HEK293 (cell line): ENCODE data around the gene MYLK2.
"Not testable (repeated sequence)": the region's sequence is repeated elsewhere in the genome, so short reads cannot be mapped to it uniquely, and the experiment has no call there.

Experiments
- CTCF ChIA-PET: fragments of 350-600 bp; formaldehyde crosslinking; extraction: SDS; loops from one replicate; lab custom pipeline; 2021; ENCODE audit warnings: antibody characterized with exemption; lab: Yijun Ruan, JAX
- POLR2A ChIA-PET: fragments of 300-600 bp; formaldehyde crosslinking; extraction: SDS; loops from one replicate; lab custom pipeline; 2020; ENCODE audit warnings: antibody characterized with exemption, inconsistent platforms; lab: Yijun Ruan, JAX
- H3K27ac ChIP-seq: fragments of 200-500 bp; sonication (Bioruptor generic); 2 replicates; pipeline ENCODE4 v1.5.1; 2014; ENCODE audit warnings: low read depth, low read length, control low read depth, inconsistent platforms; ENCODE audit errors: extremely low read depth
- H3K36me3 ChIP-seq, 2 experiments: fragments of 200-500 bp in 1 of 2; sonication (Bioruptor generic) in 1 of 2; 1 replicate in 1 of 2; 2 replicates in 1 of 2; pipeline ENCODE4 v1.5.1; 2014 to 2017; ENCODE audit warnings: inconsistent platforms in 2 of 2, low read length in 2 of 2; ENCODE audit not compliant: control insufficient read depth in 2 of 2, insufficient read depth in 1 of 2
- H3K4me1 ChIP-seq: fragments of 200-500 bp; sonication (Bioruptor generic); 2 replicates; pipeline ENCODE4 v1.5.1; 2014; ENCODE audit warnings: mild to moderate bottlenecking, low read length, inconsistent platforms; ENCODE audit not compliant: control insufficient read depth, insufficient read depth
- H3K4me3 ChIP-seq: 2 replicates; pipeline ENCODE4 v1.5.1; 2011; ENCODE audit warnings: low read depth, mild to moderate bottlenecking, control low read depth, low read length, moderate library complexity
- H3K9me3 ChIP-seq: fragments of 200-500 bp; sonication (Bioruptor generic); 2 replicates; pipeline ENCODE4 v1.5.1; 2014; ENCODE audit warnings: low read depth, low read length, inconsistent platforms; ENCODE audit not compliant: control insufficient read depth, insufficient read depth
- GLIS1 ChIP-seq: fragments of 450-650 bp; formaldehyde crosslinking; IDR thresholded peaks from 2 replicates; pipeline ENCODE4 v1.5.1; 2016; ENCODE audit warnings: missing biosample characterization, missing genetic modification characterization
- HOXA7 ChIP-seq: sonication (generic); formaldehyde crosslinking; IDR thresholded peaks from 2 replicates; pipeline ENCODE4 v1.8.1; 2022; ENCODE audit warnings: missing genetic modification reagents, borderline replicate concordance
- RBAK ChIP-seq: fragments of 450-650 bp; formaldehyde crosslinking; IDR thresholded peaks from 2 replicates; pipeline ENCODE4 v1.5.1; 2016; ENCODE audit warnings: missing biosample characterization, missing genetic modification characterization
- SP3 ChIP-seq: fragments of 450-650 bp; formaldehyde crosslinking; IDR thresholded peaks from 2 replicates; pipeline ENCODE4 v1.5.1; 2016; ENCODE audit warnings: missing biosample characterization, missing genetic modification characterization
- ZNF423 ChIP-seq: fragments of 450-650 bp; formaldehyde crosslinking; IDR thresholded peaks from 2 replicates; pipeline ENCODE4 v1.5.1; 2016; ENCODE audit warnings: missing biosample characterization, missing genetic modification characterization
- ZNF48 ChIP-seq: fragments of 450-650 bp; formaldehyde crosslinking; IDR thresholded peaks from 2 replicates; pipeline ENCODE4 v1.5.1; 2016; ENCODE audit warnings: missing biosample characterization, missing genetic modification characterization
- ZNF549 ChIP-seq: fragments of 450-650 bp; IDR thresholded peaks from 2 replicates; pipeline ENCODE4 v1.5.1; 2018; ENCODE audit warnings: missing biosample characterization, missing genetic modification characterization, mild to moderate bottlenecking, inconsistent platforms, moderate library complexity
- ZNF747 ChIP-seq: fragments of 450-650 bp; formaldehyde crosslinking; IDR thresholded peaks from 2 replicates; pipeline ENCODE4 v1.5.1; 2016; ENCODE audit warnings: missing biosample characterization, missing genetic modification characterization
- ZSCAN30 ChIP-seq: fragments of 450-650 bp; IDR thresholded peaks from 2 replicates; pipeline ENCODE4 v1.5.1; 2018; ENCODE audit warnings: missing biosample characterization, mild to moderate bottlenecking, missing genetic modification characterization, moderate library complexity
- TF ChIP-seq, protein P1 (sequence below): fragments of 450-650 bp; formaldehyde crosslinking; IDR thresholded peaks from 2 replicates; pipeline ENCODE4; 2016; ENCODE audit warnings: missing biosample characterization, missing genetic modification characterization
- TF ChIP-seq, protein P2 (sequence below): fragments of 450-650 bp; formaldehyde crosslinking; IDR thresholded peaks from 2 replicates; pipeline ENCODE4 v1.5.1; 2017; ENCODE audit warnings: missing biosample characterization, missing genetic modification characterization
- TF ChIP-seq, protein P3 (sequence below): fragments of 450-650 bp; formaldehyde crosslinking; IDR thresholded peaks from 2 replicates; pipeline ENCODE4 v1.5.1; 2016; ENCODE audit warnings: missing biosample characterization, missing genetic modification characterization
- TF ChIP-seq, protein P4 (sequence below): fragments of 450-650 bp; formaldehyde crosslinking; IDR thresholded peaks from 2 replicates; pipeline ENCODE4 v1.5.1; 2016; ENCODE audit warnings: missing biosample characterization, missing genetic modification characterization
- TF ChIP-seq, protein P5 (sequence below): IDR thresholded peaks from 2 replicates; pipeline ENCODE4 v1.6.1; 2011; ENCODE audit warnings: mild to moderate bottlenecking, low read depth, low read length, borderline replicate concordance

Gene MYLK2

DNA sequence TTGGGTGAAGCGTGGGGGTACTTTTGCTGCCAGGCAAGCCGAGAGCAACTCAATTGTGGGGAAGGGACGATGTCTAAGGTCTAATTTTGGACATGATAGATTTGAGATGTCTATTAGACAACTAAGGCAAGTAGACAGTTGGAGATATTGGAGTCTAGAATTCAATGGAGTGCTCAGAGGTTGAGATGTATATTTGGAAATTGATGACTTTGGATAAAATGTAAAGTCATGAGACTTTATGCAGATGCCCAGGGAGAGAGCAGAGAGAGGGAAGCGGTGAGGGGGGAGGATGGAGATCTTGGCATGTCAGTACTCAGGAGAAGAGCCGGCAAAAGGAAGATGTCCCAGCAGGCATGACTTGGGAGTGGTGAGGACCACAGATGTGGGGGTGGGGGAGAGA, 6.9 kb downstream of the MYLK2 start:
- ChIA-PET POLR2A (no interaction called here), CTCF (interaction anchor here (0.9 to 4.1 kb wide), 2 partner anchors 21 to 205 kb away, joined by 3 to 54 read pairs; partner anchors contain the start of gene FOXS1)
- Histone ChIP-seq H3K9me3 (no peaks in the 10 kb centered on the region), H3K27ac (no peak overlapping the region), H3K4me3 (no peak overlapping the region), H3K36me3 (no peaks in the 10 kb centered on the region), H3K4me1 (no peaks in the 10 kb centered on the region)
- TF ChIP-seq, protein P1, sequence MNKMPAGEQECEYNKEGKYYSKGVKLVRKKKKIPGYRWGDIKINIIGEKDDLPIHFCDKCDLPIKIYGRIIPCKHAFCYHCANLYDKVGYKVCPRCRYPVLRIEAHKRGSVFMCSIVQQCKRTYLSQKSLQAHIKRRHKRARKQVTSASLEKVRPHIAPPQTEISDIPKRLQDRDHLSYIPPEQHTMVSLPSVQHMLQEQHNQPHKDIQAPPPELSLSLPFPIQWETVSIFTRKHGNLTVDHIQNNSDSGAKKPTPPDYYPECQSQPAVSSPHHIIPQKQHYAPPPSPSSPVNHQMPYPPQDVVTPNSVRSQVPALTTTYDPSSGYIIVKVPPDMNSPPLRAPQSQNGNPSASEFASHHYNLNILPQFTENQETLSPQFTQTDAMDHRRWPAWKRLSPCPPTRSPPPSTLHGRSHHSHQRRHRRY (tag by site-specific recombination), result no peak
- TF ChIP-seq, protein P2, sequence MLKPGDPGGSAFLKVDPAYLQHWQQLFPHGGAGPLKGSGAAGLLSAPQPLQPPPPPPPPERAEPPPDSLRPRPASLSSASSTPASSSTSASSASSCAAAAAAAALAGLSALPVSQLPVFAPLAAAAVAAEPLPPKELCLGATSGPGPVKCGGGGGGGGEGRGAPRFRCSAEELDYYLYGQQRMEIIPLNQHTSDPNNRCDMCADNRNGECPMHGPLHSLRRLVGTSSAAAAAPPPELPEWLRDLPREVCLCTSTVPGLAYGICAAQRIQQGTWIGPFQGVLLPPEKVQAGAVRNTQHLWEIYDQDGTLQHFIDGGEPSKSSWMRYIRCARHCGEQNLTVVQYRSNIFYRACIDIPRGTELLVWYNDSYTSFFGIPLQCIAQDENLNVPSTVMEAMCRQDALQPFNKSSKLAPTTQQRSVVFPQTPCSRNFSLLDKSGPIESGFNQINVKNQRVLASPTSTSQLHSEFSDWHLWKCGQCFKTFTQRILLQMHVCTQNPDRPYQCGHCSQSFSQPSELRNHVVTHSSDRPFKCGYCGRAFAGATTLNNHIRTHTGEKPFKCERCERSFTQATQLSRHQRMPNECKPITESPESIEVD (tag by site-specific recombination), result no peak
- TF ChIP-seq, protein P3, sequence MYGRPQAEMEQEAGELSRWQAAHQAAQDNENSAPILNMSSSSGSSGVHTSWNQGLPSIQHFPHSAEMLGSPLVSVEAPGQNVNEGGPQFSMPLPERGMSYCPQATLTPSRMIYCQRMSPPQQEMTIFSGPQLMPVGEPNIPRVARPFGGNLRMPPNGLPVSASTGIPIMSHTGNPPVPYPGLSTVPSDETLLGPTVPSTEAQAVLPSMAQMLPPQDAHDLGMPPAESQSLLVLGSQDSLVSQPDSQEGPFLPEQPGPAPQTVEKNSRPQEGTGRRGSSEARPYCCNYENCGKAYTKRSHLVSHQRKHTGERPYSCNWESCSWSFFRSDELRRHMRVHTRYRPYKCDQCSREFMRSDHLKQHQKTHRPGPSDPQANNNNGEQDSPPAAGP, result no peak
- TF ChIP-seq, protein P4, sequence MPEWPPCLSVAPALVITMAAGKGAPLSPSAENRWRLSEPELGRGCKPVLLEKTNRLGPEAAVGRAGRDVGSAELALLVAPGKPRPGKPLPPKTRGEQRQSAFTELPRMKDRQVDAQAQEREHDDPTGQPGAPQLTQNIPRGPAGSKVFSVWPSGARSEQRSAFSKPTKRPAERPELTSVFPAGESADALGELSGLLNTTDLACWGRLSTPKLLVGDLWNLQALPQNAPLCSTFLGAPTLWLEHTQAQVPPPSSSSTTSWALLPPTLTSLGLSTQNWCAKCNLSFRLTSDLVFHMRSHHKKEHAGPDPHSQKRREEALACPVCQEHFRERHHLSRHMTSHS, result no peak
- no peak for TF ChIP-seq RBAK
- no peak for TF ChIP-seq GLIS1 (tag by site-specific recombination)
- TF ChIP-seq ZSCAN30, result no peak
- TF ChIP-seq HOXA7 (CRISPR knock-in tag), result no peak

DNA sequence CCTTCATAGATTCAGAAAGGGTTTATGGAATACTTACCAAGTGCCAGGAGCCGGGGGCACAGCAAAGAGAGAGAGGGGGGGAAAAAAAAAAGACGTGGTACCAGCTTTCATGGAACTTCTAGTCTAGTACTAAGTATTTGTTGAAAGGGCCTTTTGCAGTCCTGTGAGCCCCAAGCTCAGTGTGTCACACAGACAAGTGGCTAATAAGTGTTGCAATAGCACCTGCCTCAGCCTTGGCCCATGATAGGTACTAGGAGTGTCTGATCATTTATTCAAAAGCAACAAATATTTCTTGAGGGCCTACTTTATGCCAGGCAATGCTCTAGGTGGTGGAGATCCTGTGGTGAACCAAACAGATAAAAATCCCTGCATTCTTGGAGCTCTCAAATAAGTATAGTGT, 7.9 kb downstream of the MYLK2 start:
- no peaks in the 10 kb centered on the region for H3K4me1 ChIP-seq
- CTCF ChIA-PET, result interaction anchor here (1.1 to 1.2 kb wide), 2 partner anchors 20 to 24 kb away, joined by 5 to 6 read pairs; no protein-coding TSS in a partner anchor
- TF ChIP-seq, protein P5, sequence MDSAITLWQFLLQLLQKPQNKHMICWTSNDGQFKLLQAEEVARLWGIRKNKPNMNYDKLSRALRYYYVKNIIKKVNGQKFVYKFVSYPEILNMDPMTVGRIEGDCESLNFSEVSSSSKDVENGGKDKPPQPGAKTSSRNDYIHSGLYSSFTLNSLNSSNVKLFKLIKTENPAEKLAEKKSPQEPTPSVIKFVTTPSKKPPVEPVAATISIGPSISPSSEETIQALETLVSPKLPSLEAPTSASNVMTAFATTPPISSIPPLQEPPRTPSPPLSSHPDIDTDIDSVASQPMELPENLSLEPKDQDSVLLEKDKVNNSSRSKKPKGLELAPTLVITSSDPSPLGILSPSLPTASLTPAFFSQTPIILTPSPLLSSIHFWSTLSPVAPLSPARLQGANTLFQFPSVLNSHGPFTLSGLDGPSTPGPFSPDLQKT, result no peak
- TF ChIP-seq ZNF549 (tag by site-specific recombination) (no peak), ZNF747 (no peak), ZNF48 (tag by site-specific recombination) (no peak), ZNF423 (tag by site-specific recombination) (no peak), SP3 (tag by site-specific recombination) (no peak)

DNA sequence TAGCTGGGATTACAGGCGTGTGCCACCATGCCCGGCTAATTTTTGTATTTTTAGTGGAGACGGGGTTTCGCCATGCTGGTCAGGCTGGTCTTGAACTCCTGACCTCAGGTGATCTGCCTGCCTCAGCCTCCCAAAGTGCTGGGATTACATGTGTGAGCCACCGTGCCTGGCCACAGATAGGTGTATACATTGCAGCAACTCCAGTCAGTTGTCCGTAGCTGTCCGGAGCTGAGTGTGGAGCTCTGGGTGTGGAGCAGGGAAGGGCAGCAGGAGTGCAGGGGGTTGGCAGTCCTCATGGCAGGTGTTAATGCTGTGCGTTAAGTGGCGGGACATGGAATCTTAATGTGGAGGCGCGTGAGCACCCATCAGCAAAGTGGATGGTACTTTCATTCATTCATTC, 8.9 kb downstream of the MYLK2 start:
- H3K9me3 ChIP-seq, H3K36me3 ChIP-seq, H3K4me3 ChIP-seq, H3K27ac ChIP-seq, H3K4me1 ChIP-seq: not testable (repeated sequence)
- POLR2A ChIA-PET, result interaction anchor here (0.7 kb wide), 1 partner anchor 10 kb away, joined by 7 read pairs; no protein-coding TSS in a partner anchor
- CTCF ChIA-PET, result interaction anchor here (0.6 kb wide), 2 partner anchors 19 to 72 kb away, joined by 3 read pairs; no protein-coding TSS in a partner anchor

More for the DNA sequence above, 7.9 kb downstream of the MYLK2 start:
- Histone ChIP-seq H3K9me3 (no peaks in the 10 kb centered on the region), H3K27ac (no peak overlapping the region), H3K36me3 (no peaks in the 10 kb centered on the region), H3K4me3 (no peak overlapping the region)
- POLR2A ChIA-PET, result no interaction called here
